ENCODE measurements around the gene CORT. TPM values are rescaled to one million over a fixed set of nuclear protein-coding genes. Genes with fewer than 3 reads are reported as not detected.

The CORT gene
- total RNA-seq, 2 donors from 2014 or later, result 1.1 to 1.4 TPM

- 93% methylated on average over 6 of the region's 6 CpGs for WGBS
- H3K36me3 ChIP-seq, result no peaks in the 10 kb centered on the region
- intact Hi-C loops (cut with DNase I), result no loop called here
- no peak for DNase-seq (ENCODE audit: low spot score)
- no peak overlapping the region for H3K27ac ChIP-seq
- H3K9me3 ChIP-seq, result no peaks in the 10 kb centered on the region
- TF ChIP-seq POLR2AphosphoS5 (IDR thresholded peaks at IDR 0.05), result no peak
- no peaks in the 10 kb centered on the region for H3K4me1 ChIP-seq (replicated peaks)
- no peaks in the 10 kb centered on the region for H3K27me3 ChIP-seq (replicated peaks; ENCODE audit: insufficient read depth)
- no peak overlapping the region for H3K4me3 ChIP-seq
Observed at GRCh38 chr1:10444248-10444647, 5.6 kb upstream of the CORT start.

- intact Hi-C loops (cut with DNase I), result no loop called here
- Histone ChIP-seq H3K9me3 (no peaks in the 10 kb centered on the region), H3K27ac (no peak overlapping the region), H3K4me3 (no peak overlapping the region), H3K4me1 (replicated peaks) (no peaks in the 10 kb centered on the region), H3K36me3 (no peaks in the 10 kb centered on the region), H3K27me3 (replicated peaks; ENCODE audit: insufficient read depth) (no peaks in the 10 kb centered on the region)
- 89% methylated on average over 7 of the region's 7 CpGs for WGBS
- no peak for DNase-seq (ENCODE audit: low spot score)
- TF ChIP-seq CTCF (IDR thresholded peaks at IDR 0.05) (no peak), POLR2AphosphoS5 (IDR thresholded peaks at IDR 0.05) (no peak), POLR2A (IDR thresholded peaks at IDR 0.05) (no peak)
Observed at GRCh38 chr1:10444795-10445397, 4.9 kb upstream of the CORT start.

GRCh38 chr1:10446790-10447422 lies 2.9 kb upstream of the CORT start:
- no peaks in the 10 kb centered on the region for H3K27me3 ChIP-seq (replicated peaks; ENCODE audit: insufficient read depth)
- TF ChIP-seq POLR2AphosphoS5 (IDR thresholded peaks at IDR 0.05), result no peak
- TF ChIP-seq POLR2A (IDR thresholded peaks at IDR 0.05), result no peak
- TF ChIP-seq CTCF (IDR thresholded peaks at IDR 0.05), result no peak
- intact Hi-C loops (cut with DNase I), result no loop called here
- WGBS, result 95% methylated on average over 7 of the region's 7 CpGs
- H3K4me1 ChIP-seq (replicated peaks), result no peaks in the 10 kb centered on the region
- H3K36me3 ChIP-seq, result no peaks in the 10 kb centered on the region
- H3K9me3 ChIP-seq, result no peaks in the 10 kb centered on the region
- DNase-seq (ENCODE audit: low spot score), result no peak
- H3K27ac ChIP-seq, result no peak overlapping the region
- H3K4me3 ChIP-seq, result no peak overlapping the region

- no peak overlapping the region for H3K27ac ChIP-seq
- intact Hi-C loops (cut with DNase I), result no loop called here
- H3K27me3 ChIP-seq (replicated peaks; ENCODE audit: insufficient read depth), result no peaks in the 10 kb centered on the region
- H3K4me1 ChIP-seq (replicated peaks), result no peaks in the 10 kb centered on the region
- DNase-seq (ENCODE audit: low spot score), result no peak
- no peaks in the 10 kb centered on the region for H3K36me3 ChIP-seq
- 80% methylated on average over 21 of the region's 21 CpGs for WGBS
- H3K9me3 ChIP-seq, result no peaks in the 10 kb centered on the region
- H3K4me3 ChIP-seq, result no peak overlapping the region
- no peak for TF ChIP-seq POLR2AphosphoS5 (IDR thresholded peaks at IDR 0.05)
- TF ChIP-seq POLR2A (IDR thresholded peaks at IDR 0.05), result no peak
- no peak for TF ChIP-seq CTCF (IDR thresholded peaks at IDR 0.05)
Observed at GRCh38 chr1:10450156-10450814, 454 bp downstream of the CORT start.

- Histone ChIP-seq H3K9me3 (no peaks in the 10 kb centered on the region), H3K27me3 (replicated peaks; ENCODE audit: insufficient read depth) (no peaks in the 10 kb centered on the region), H3K4me3 (no peak overlapping the region), H3K4me1 (replicated peaks) (no peaks in the 10 kb centered on the region), H3K36me3 (no peaks in the 10 kb centered on the region), H3K27ac (no peak overlapping the region)
- DNase-seq (ENCODE audit: low spot score), result no peak
- TF ChIP-seq POLR2AphosphoS5 (IDR thresholded peaks at IDR 0.05) (no peak), POLR2A (IDR thresholded peaks at IDR 0.05) (no peak), CTCF (IDR thresholded peaks at IDR 0.05) (no peak)
- 43% methylated on average over 6 of the region's 6 CpGs for WGBS
- intact Hi-C loops (cut with DNase I), result no loop called here
Observed at GRCh38 chr1:10450836-10451235, 1.0 kb downstream of the CORT start.
